Stomach (tissue), 4 donors: ENCODE data around the gene CIAO3.

Experiments
- EP300 ChIP-seq: sonication (generic); formaldehyde crosslinking; IDR thresholded peaks from one replicate; pipeline ENCODE4 v1.6.1; 2017; ENCODE audit warnings: antibody characterized with exemption
- POLR2A ChIP-seq, 4 donors: fragments of 450-650 bp; IDR thresholded peaks; one replicate each; pipeline ENCODE4 v1.6.1; 2016; ENCODE audit warnings: antibody characterized with exemption in 4 of 4, control low read depth in 2 of 4, mild to moderate bottlenecking in 1 of 4, moderate library complexity in 1 of 4
- POLR2AphosphoS5 ChIP-seq, 3 donors: sonication (generic); formaldehyde crosslinking; IDR thresholded peaks; one replicate each; pipeline ENCODE4 v1.6.1; 2016; ENCODE audit warnings: antibody characterized with exemption in 3 of 3
- TF ChIP-seq, protein P1 (sequence below), 7 experiments: fragments of 450-650 bp in 4 of 7; fragments of 200-600 bp in 3 of 7; sonication (generic) in 3 of 7; IDR thresholded peaks; one replicate each; pipeline ENCODE4 v1.5.1; 2016 to 2019; ENCODE audit warnings: antibody characterized with exemption in 7 of 7, control low read depth in 2 of 7, mild to moderate bottlenecking in 1 of 7

DNA sequence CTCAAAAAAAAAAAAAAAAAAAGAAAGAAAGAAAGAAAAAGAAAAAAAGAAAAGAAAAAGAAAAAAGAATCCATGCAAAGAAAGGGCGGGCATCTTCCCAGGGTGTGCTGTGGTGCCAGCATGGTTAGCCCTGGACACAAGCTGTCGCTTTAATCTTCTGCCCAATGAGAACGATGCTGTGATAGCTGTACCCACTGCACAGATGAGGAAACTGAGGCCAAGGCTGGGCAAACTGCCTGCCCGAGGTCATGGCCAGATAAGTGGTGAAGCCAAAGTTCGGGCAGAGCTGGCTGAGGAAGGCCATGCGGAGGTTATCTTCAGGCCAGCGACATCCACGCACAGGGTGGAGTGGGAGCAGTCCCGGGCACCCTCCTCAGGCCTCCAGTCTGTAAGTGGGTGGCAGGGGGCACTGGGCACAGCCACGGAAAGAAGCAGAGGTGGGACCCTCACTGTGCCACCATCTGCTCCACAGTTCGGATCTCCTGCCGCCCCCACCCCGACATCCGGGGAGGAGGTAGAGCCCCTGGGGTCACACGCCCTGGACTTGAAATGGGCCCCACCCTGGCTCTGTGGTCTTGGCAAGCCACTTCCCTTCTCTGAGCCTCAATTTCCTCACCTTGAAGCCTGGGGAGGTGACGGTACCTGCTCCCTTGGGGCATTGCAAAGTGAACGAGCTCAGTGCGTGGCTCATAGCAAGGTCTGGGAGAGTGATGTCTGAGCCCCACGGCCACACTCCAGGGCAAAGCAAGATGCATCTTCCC, 41.7 kb downstream of the CIAO3 start:
- TF ChIP-seq EP300 (no peak), POLR2AphosphoS5 (IDR thresholded peaks at IDR 0.05) (no peak), POLR2A (IDR thresholded peaks at IDR 0.05) (no peak)
- TF ChIP-seq, protein P1, sequence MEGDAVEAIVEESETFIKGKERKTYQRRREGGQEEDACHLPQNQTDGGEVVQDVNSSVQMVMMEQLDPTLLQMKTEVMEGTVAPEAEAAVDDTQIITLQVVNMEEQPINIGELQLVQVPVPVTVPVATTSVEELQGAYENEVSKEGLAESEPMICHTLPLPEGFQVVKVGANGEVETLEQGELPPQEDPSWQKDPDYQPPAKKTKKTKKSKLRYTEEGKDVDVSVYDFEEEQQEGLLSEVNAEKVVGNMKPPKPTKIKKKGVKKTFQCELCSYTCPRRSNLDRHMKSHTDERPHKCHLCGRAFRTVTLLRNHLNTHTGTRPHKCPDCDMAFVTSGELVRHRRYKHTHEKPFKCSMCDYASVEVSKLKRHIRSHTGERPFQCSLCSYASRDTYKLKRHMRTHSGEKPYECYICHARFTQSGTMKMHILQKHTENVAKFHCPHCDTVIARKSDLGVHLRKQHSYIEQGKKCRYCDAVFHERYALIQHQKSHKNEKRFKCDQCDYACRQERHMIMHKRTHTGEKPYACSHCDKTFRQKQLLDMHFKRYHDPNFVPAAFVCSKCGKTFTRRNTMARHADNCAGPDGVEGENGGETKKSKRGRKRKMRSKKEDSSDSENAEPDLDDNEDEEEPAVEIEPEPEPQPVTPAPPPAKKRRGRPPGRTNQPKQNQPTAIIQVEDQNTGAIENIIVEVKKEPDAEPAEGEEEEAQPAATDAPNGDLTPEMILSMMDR (IDR thresholded peaks at IDR 0.05): no peak
